Measurements from ENCODE around the gene GDAP2.

Gene GDAP2

GRCh38 chr1:117841117-117841650 lies 88.2 kb downstream of the GDAP2 start:
- DNase-seq (ENCODE audit: low spot score): no peak

DNA sequence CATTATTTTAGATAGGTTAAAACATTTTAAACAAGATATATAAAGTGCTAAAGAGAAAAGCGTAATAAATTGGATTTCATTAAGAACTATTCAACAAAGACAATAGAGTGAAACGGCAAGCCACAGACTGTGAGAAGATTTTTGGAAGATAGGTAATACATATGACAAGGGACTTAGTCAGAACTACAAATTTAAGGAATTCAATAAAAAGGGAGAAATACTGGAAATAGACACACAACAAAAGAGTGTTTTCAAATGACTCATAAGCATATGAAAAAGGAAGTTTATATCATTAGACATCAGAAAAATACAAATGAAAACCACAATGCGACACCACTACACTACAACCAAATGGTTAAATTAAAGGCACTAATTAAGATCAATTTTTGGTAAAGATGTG lies 90.5 kb downstream of the GDAP2 start:
- no peak for DNase-seq (ENCODE audit: low spot score)

DNA sequence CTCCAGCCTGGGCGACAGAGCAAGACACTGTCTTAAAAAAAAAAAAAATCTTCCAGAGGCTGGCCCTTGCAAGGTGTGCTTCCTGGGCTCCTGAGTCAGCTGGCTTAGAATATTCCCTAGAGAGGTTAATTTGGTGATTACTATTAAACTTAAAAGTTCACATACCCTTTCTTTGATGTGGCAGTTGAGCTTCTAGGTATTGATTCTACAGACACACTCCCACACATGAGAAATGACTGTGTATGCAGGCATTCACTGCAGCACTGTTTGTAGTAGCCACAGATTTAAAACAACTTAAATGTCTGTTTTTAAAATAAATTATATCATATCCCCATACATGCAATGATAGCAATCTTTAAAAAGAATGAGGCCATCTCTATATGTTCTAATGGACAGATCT lies 93.4 kb downstream of the GDAP2 start:
- DNase-seq (ENCODE audit: low spot score): no peak

DNA sequence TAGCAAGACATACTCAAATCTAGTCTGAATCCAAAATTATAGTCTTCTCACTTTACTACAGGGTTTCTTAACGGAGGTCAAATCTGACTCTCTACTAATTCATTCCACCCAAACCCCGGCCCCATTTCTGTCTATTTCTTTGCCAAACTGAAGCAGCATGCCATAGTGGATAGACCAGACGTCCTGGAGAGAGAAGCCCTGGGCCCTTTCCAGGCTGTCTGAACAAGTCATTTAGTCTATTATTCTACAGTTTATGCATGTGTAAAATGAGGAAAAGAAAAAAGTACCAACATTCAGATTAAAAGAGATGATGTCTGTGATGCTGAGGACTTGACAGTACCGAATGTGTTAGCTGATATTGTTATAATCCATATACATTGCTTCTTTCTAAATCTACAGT lies 95.0 kb downstream of the GDAP2 start:
- no peak for DNase-seq (ENCODE audit: low spot score)

DNA sequence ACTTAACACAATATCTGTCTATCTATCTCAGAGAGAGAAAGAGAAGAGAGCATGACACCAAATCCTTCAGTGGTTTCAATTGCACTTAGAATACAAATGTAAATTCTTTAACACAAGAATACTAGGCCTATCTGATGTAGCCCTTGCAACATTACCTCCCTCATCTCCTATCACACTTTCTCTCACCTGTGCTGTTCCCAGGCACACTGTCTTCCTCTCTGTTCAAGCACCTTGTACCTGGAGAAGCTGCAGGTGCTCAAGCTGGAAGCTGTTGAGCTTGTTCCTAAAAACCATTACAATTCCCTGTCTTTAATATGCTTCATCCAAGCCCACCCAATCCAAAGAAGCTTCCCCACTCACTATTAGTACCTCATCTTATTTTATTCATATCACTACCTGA lies 97.0 kb downstream of the GDAP2 start:
- no peak for DNase-seq (ENCODE audit: low spot score)

DNA sequence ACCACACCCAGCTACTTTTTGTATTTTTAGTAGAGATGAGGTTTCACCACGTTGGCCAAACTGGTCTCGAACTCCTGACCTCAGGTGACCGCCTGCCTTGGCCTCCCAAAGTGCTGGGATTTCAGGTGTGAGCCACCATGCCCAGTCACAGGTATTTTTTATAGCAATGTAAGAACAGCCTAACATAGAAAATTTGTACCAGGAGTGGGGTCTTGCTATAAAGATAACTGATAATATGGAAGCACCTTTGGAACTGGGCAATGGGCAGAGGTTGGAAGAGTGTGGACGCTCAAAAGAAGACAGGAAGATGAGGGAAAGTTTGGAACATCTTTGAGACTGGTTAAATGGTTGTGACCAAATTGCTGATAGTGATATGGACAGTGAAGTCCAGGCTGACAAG lies 99.2 kb downstream of the GDAP2 start:
- no peak for DNase-seq (ENCODE audit: low spot score)

DNA sequence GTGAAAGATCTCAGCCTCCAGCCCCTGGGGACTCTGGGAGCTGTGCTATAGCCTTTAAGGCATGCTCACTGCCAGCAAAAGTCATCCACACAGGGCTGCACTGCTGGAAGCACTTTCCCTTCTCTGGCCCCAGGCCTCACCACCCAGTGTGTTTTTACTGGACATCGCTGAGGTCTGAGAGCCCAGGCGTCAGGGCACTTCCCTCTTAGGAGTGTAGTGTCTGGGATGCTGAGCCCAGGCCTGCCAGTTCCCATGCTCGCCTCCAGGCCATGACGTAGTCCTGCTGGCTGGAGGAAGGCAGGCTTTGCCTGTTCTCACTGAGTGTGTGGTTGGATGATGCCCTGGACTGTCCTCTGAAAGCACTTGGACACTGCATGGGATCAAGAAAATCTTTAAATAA lies 101.2 kb downstream of the GDAP2 start:
- DNase-seq (ENCODE audit: low spot score): no peak

- DNase-seq (ENCODE audit: low spot score): no peak
These were observed 102.8 kb downstream of the GDAP2 start for GRCh38 chr1:117826540-117827078.

- DNase-seq (ENCODE audit: low spot score): no peak
These were observed 103.3 kb downstream of the GDAP2 start for GRCh38 chr1:117826119-117826518.

DNA sequence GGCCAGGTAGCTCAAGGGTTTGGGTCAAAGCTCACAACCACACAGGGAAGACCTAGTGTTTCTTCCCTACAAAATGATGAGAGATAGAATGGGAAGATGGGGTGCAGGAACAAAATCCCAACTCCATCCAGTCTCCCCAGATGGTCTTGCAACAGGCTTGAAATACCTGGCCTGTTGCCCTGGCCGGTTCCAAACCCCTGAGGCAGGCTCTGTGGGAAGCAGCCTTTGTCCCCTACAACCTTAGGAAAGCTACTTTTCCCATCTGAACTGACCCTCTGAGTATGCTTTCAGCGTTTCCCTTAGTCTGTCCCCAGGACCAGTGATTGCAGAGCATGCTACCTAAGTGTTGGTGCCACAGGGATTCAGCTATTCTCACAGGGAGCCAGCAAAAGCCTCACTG lies 104.0 kb downstream of the GDAP2 start:
- no peak for DNase-seq (ENCODE audit: low spot score)

GRCh38 chr1:117824616-117825015 lies 104.8 kb downstream of the GDAP2 start:
- DNase-seq (ENCODE audit: low spot score): no peak

DNA sequence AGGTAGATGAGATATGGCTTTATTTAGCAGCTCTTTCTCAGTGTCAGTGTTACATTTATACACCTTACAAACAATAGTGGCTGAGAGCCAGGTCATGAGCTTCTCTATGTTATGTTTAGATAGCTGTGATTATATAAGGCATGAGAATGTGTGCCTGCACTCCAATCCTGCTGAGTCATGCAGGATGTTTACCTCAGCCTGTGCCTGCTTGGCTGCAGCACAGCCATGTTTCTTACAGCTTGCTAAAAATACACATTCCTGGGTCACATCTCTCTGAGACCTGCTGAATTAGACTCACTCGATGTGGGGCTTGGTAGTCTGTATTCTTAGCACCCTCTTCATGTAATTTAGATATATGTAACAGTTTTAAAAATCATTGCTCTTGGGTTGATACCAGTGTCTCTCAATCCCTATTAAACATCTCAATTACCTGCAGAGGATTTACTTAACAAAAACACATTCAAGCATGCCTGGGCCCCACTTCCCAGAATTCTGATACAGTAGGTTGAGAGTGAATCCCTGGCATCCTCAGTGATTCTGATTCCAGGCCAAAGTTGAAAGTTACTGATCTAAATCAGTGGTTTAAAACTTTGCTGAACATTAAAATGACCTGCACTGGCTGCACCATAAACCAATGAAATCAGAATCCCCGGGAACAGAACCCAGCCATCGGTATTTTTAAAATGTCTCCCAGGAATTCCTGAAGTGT lies 107.5 kb downstream of the GDAP2 start:
- DNase-seq (ENCODE audit: low spot score): no peak

- no peak for DNase-seq (ENCODE audit: low spot score)
These were observed 108.1 kb downstream of the GDAP2 start for GRCh38 chr1:117821382-117821755.

DNA sequence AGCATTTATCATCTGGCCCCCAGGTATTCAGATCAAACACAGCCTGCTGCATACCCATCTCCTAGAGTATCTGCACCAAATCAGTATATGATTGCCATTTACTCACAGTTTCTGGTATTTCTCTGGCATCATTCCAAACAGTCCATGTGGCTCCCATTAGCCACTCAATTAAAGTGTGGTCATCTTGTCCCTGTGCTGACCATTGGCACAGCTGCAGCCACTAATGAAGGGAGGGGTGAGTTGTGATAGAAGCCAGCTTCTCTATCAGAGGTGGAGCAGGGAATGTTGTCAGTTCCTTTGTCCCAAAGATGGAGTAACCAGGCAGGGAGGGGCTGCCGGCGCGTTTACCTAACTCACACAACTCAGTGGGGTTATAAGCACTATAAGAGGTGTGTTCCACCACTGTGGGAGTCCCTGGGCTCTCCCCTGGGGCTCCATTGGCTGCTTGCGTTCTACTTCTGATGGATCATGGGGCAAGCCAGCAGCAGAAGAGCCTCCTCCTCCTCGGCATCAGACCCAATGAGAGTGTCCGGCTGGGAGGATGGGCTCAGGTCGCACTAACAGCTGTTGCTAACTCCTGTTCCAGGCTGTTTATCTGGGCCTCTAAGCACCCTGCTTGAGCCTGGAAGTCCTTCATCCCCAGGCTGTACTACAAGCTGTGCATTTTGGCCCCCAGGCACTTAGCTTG lies 108.6 kb downstream of the GDAP2 start:
- DNase-seq (ENCODE audit: low spot score): no peak

- DNase-seq (ENCODE audit: low spot score): no peak
These were observed 109.3 kb downstream of the GDAP2 start for GRCh38 chr1:117820096-117820495.

DNA sequence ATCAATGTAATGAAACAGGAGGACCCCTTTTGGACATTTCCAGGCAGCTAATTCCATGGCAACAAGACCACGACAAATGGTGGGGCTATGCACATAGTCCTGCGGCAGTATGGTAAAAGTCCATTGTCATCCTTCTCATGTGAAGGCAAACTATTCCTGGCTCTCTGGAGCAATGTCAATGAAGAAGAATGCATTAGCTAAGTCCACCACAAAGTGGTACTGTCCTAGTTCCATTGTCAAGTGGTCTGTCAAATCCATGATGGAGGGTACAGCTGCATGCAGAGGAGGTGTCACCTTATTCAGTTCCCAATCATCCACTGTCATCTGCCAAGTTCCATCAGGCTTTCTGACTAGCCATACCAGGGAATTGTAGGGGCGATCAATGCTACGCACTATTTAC lies 110.1 kb downstream of the GDAP2 start:
- no peak for DNase-seq (ENCODE audit: low spot score)

DNA sequence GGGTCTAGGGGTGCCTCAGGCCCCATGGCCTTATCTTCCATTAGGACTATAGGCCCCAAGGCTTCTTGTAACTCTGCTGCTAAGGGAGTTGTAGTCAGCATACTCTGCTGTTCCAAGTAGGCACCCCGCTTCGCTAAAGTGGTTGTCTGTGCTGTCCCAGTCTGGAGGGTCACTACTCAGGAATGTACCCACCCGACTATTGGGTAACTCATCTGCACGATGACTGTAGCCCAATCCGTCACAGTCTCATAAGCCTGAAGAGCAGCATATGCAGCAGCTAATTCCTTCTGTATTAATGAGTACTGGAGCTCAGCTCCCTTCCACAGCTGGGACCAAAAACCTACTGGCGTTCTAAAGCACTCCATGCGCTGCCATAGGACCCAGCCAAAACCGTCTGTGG lies 111.0 kb downstream of the GDAP2 start:
- DNase-seq (ENCODE audit: low spot score): no peak

DNA sequence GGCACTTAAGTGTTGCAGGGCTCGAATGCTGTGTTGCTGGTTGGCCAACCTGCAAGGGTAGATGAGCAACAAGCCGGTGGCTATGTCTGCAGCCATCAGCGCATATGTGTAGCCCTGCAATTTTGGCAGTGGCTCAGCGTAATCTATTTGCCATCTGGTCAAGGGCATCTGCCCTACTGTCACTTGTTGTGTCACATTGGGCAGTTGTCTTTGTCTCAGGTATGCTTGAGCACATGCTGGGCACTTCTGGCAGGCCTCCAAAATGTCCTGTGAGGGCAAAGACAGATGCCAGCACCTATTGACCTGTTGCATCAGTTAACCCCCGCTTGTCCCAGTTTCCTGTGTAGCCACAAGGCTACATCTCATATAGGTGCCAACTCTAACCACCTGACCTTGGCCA lies 111.8 kb downstream of the GDAP2 start:
- DNase-seq (ENCODE audit: low spot score): no peak

DNA sequence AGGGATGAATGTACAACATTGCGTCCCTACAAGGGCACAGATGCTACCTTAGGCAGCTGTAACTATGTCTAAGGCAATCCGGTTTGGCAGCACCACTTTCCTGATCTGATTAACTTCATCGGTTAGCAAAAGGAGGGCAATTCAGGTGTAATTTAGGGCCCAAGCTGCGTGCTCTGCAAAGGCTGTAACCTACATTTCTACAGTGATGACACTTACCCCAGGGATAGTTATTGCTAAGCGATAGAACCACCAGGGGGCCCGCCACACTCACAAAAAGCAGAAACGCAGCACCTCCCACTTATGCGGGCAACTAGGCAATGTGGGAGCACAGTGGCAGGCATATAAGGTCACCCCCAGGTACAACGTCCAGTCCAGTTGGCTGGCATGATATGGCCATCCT lies 113.5 kb downstream of the GDAP2 start:
- DNase-seq (ENCODE audit: low spot score): no peak

DNA sequence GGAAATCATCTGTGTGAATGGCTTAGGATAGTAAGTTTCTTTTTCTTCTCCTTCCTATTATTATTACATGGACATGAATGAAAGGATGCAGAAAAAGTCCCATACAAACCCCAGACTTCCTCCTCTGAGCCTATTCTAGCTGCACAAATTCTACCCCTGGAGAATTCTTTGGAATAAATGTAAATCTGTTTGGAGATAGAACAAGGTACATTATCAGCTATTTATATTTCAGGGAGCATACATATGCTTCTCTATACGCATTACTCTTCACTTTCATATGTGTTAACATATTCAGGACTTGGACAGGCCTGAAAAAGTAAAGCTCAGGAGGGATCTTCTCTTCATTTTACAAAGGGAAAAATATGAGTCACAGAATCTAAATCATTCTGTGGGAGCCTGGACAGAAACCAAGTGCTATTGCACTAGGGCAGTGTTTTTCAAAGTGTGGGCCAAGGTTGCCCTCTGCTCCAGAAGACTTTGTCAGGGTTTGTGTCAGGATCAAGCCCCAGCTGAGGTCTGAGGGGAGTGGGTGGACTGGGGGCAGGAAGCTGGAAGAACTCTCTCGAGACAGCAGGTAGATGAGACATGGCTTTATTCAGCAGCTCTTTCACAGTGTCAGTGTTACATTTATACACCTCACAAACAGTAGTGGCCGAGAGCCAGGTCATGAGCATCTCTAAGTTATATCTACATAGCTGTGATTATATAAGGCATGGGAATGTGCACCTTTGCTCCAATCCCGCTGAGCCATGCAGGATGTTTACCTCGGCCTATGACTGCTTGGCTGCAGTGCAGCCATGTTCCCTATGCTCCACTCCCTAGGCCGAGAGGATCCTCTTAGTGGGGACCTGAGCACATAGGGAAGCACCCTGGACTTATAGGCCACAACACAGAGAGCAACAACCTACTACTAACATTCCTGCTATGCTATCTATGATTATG lies 114.3 kb downstream of the GDAP2 start:
- no peak for DNase-seq (ENCODE audit: low spot score)
